PC-3 (cell line): ENCODE data around the gene CLASP1. TPM values are rescaled to one million over a fixed set of nuclear protein-coding genes. Genes with fewer than 3 reads are reported as not detected.
"Not testable (repeated sequence)": the region's sequence is repeated elsewhere in the genome, so short reads cannot be mapped to it uniquely, and the experiment has no call there.

Experiments
- ATAC-seq: fragments of 200-7000 bp; cut with Tn5 transposase; 2 replicates; pipeline ENCODE4 v1.9.1; 2020; ENCODE audit warnings: mild to moderate bottlenecking, moderate library complexity
- BruUV-seq: library from RNA; stranded (reverse); fragments of 400-500 nt; replicated peaks from 2 replicates; lab custom pipeline; 2021; lab: Mats Ljungman, UMichigan
- CTCF ChIA-PET: fragments of 300-600 bp; sonication (Branson Sonifier 250); formaldehyde crosslinking; loops from one replicate; lab custom pipeline; 2022; ENCODE audit warnings: antibody characterized with exemption; lab: Charles Lee
- POLR2A ChIA-PET: fragments of 300-600 bp; sonication (Branson Sonifier 250); formaldehyde crosslinking; loops from one replicate; lab custom pipeline; 2022; ENCODE audit warnings: antibody characterized with exemption; ENCODE audit not compliant: unreplicated experiment; lab: Charles Lee
- DNase-seq: peaks from one replicate; pipeline ENCODE4 v3.0.0-alpha.2; 2015
- H2AFZ ChIP-seq: fragments of 300-600 bp; sonication (generic); 2 replicates; pipeline ENCODE4 v1.6.0; 2016; ENCODE audit warnings: antibody characterized with exemption, low read length
- H3F3A ChIP-seq: fragments of 300-600 bp; sonication (generic); one replicate; pipeline ENCODE4 v1.6.0; 2017; ENCODE audit warnings: antibody characterized with exemption, low read length, control low read depth, mild to moderate bottlenecking; ENCODE audit not compliant: unreplicated experiment
- H3K27ac ChIP-seq: fragments of 300-600 bp; sonication (generic); 2 replicates; pipeline ENCODE4 v1.5.1; 2016; ENCODE audit warnings: mild to moderate bottlenecking, low read length
- H3K27me3 ChIP-seq: fragments of 300-600 bp; sonication (generic); 2 replicates; pipeline ENCODE4 v1.6.1; 2016; ENCODE audit warnings: low read length, mixed read lengths
- H3K36me3 ChIP-seq: fragments of 300-600 bp; sonication (generic); 2 replicates; pipeline ENCODE4 v1.6.1; 2016; ENCODE audit warnings: low read depth, mixed run types, low read length, mixed read lengths
- H3K4me1 ChIP-seq: fragments of 300-600 bp; sonication (generic); 2 replicates; pipeline ENCODE4 v1.5.1; 2016; ENCODE audit warnings: low read length; ENCODE audit not compliant: insufficient read depth
- H3K4me2 ChIP-seq: fragments of 300-600 bp; sonication (generic); 2 replicates; pipeline ENCODE4 v1.6.0; 2016; ENCODE audit warnings: low read length
- H3K4me3 ChIP-seq: fragments of 300-600 bp; sonication (generic); 2 replicates; pipeline ENCODE4 v1.5.1; 2016; ENCODE audit warnings: mild to moderate bottlenecking, low read length, mixed read lengths
- H3K79me2 ChIP-seq: fragments of 300-600 bp; sonication (generic); 2 replicates; pipeline ENCODE4 v1.6.1; 2017; ENCODE audit warnings: low read length, mixed read lengths
- H3K9ac ChIP-seq: fragments of 300-600 bp; sonication (generic); 2 replicates; pipeline ENCODE4 v1.6.0; 2016; ENCODE audit warnings: mild to moderate bottlenecking, low read length
- H3K9me2 ChIP-seq: fragments of 300-600 bp; sonication (generic); replicated peaks from 2 replicates; pipeline ENCODE4 v1.6.1; 2016; ENCODE audit warnings: mixed run types, low read length, mixed read lengths
- H3K9me3 ChIP-seq: fragments of 300-600 bp; sonication (generic); 2 replicates; pipeline ENCODE4 v1.6.1; 2016; ENCODE audit warnings: low read length, mixed read lengths
- H4K20me1 ChIP-seq: fragments of 300-600 bp; sonication (generic); 2 replicates; pipeline ENCODE4 v1.6.1; 2016; ENCODE audit warnings: low read length, mixed read lengths
- CTCF ChIP-seq: fragments of 300-600 bp; sonication (generic); conservative IDR thresholded peaks from 2 replicates; pipeline ENCODE4 v1.5.1; 2017; ENCODE audit warnings: antibody characterized with exemption, low read depth, mild to moderate bottlenecking, low read length
- EZH2 ChIP-seq: fragments of 300-600 bp; sonication (generic); IDR thresholded peaks from one replicate; pipeline ENCODE4 v1.6.1; 2017; ENCODE audit warnings: antibody characterized with exemption, mild to moderate bottlenecking, low read length; ENCODE audit not compliant: unreplicated experiment
- EZH2phosphoT487 ChIP-seq: fragments of 300-600 bp; sonication (generic); IDR thresholded peaks from 2 replicates; pipeline ENCODE4 v1.6.1; 2018; ENCODE audit warnings: mild to moderate bottlenecking, antibody characterized with exemption, low read length, borderline replicate concordance
- intact Hi-C: fragments of 100-400 bp; cut with micrococcal nuclease; formaldehyde crosslinking; loops from 2 replicates; pipeline ENCODE4 v1.9.0; 2023
- total RNA-seq: library from RNA; depleted of rRNA; stranded (reverse); fragments of >200 nt; gene quantifications from 2 replicates; pipeline ENCODE4 v1.2.3, GENCODE V29; 2014

CLASP1 gene
- total RNA-seq, 1 experiment from 2014 or later, result 24.3 TPM

- no TSS peak for BruUV-seq
- no peak overlapping the region for H3K27ac ChIP-seq
- H2AFZ ChIP-seq, result no peak overlapping the region
- peaks cover 15% of the 10 kb centered on the region for H3K4me1 ChIP-seq
- no peak overlapping the region for H3K9ac ChIP-seq
- H3K4me2 ChIP-seq, result no peak overlapping the region
- 0 out of 2 replicates have a peak, but pooled peaks cover 3% of the 10 kb centered on the region for H4K20me1 ChIP-seq
- no peaks in the 10 kb centered on the region for H3K9me3 ChIP-seq
- no peak for ATAC-seq
- no peaks in the 10 kb centered on the region; the same call in 1 of the 2 replicates for H3K36me3 ChIP-seq
- H3K9me2 ChIP-seq, result no peaks in the 10 kb centered on the region
- intact Hi-C loops, result no loop called here
- H3F3A ChIP-seq, result no peaks in the 10 kb centered on the region
- DNase-seq, result no peak
- ChIA-PET POLR2A (no interaction called here), CTCF (interaction anchor here (0.5 kb wide), 2 partner anchors 64 to 155 kb away, joined by 4 read pairs; no protein-coding TSS in a partner anchor)
- TF ChIP-seq EZH2, result no peak
- TF ChIP-seq CTCF, result peak; percentile 54
- no peaks in the 10 kb centered on the region for H3K27me3 ChIP-seq
- H3K4me3 ChIP-seq, result no peak overlapping the region
- H3K79me2 ChIP-seq, result peaks cover 6% of the 10 kb centered on the region; the same call in 1 of the 2 replicates
These were observed 169.3 kb downstream of the CLASP1 start for GRCh38 chr2:121479882-121480522.

GRCh38 chr2:121478996-121479745 is 170.1 kb downstream of the CLASP1 start:
- Histone ChIP-seq H4K20me1 (0 out of 2 replicates have a peak, but pooled peaks cover 3% of the 10 kb centered on the region), H3F3A (no peaks in the 10 kb centered on the region), H2AFZ (no peak overlapping the region), H3K4me2 (no peak overlapping the region), H3K9me3 (no peaks in the 10 kb centered on the region), H3K36me3 (no peaks in the 10 kb centered on the region; the same call in 1 of the 2 replicates), H3K79me2 (peaks cover 6% of the 10 kb centered on the region; the same call in 1 of the 2 replicates), H3K4me3 (no peak overlapping the region), H3K9ac (no peak overlapping the region), H3K27ac (no peak overlapping the region), H3K9me2 (no peaks in the 10 kb centered on the region), H3K27me3 (no peaks in the 10 kb centered on the region), H3K4me1 (peaks cover 11% of the 10 kb centered on the region)
- TF ChIP-seq EZH2phosphoT487 (no peak), EZH2 (no peak), CTCF (no peak)
- intact Hi-C loops, result no loop called here
- DNase-seq, result no peak
- ChIA-PET POLR2A (no interaction called here), CTCF (no interaction called here)
- no peak for ATAC-seq
- BruUV-seq, result no TSS peak

GRCh38 chr2:121478358-121478995 is 170.8 kb downstream of the CLASP1 start:
- intact Hi-C loops, H3K9me3 ChIP-seq, H3K4me2 ChIP-seq, ATAC-seq, H3K27ac ChIP-seq, H3K27me3 ChIP-seq, CTCF ChIA-PET, H3F3A ChIP-seq, H4K20me1 ChIP-seq, H2AFZ ChIP-seq, BruUV-seq, H3K36me3 ChIP-seq, POLR2A ChIA-PET, DNase-seq, H3K79me2 ChIP-seq, H3K9ac ChIP-seq, H3K9me2 ChIP-seq, H3K4me3 ChIP-seq: not testable (repeated sequence)
- peaks cover 11% of the 10 kb centered on the region for H3K4me1 ChIP-seq
